RKO (cell line): ENCODE results near the gene EPHA3.
A peak's percentile ranks its signal among the peaks of the same experiment; 100 is the strongest.

Source experiments
- DNase-seq: peaks from one replicate; pipeline ENCODE4 v3.0.0-alpha.2; 2016; ENCODE audit warnings: low spot score

The EPHA3 gene

DNA sequence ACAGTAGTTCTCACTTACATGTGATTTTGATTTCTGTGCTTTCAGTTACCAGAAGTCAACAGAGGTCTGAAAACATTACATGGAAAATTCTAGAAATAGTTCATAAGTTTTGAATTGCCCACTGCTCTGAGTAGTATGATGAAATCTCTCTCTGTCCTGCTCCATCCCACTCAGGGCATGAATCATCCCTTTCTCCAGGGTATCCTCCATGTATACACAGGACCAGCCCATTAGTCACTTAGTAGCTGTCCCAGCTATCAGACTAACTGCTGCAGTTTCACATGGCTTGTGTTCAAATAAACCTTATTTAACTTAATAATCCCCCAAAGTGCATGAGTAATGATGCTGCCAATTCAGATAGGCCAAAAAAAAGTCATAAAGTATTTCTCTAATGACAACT is 38.6 kb downstream of the EPHA3 start:
- peak; percentile 80 for DNase-seq

DNA sequence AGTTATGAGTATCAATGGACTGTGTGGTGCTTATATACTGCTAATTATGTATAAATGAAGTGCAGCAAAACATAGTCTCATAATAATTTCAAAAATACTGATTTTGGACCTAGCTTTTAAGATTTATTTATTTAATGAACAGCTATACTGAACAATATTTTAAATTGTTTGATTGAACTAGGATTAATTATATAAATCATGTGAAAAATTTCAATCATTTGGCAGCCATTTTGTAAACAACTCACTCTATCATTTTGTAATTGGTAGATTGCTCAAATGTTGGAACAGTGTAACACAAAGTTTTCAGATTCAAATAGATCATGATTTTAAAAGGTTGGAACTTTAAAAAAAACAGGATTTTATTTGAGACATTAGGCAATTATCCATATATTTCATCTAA is 47.0 kb downstream of the EPHA3 start:
- no peak for DNase-seq

DNA sequence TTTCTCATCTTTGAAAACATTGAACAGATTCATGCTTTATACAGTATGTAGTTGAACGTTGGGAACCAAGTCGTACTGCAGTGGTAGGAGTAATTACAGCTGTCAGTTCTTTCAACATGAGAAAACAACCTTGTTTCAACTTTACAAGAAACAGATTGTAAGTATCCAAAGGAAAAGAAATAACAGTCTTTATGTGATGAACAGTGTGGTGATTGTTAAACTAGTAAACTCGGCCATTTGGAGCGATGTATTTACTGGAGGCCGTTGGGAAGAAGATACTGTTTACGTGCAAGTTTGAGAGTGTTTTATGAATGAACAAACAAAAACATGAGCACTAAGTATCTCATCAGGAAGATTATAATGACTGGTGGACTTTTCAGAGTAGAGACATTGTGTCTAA is 48.4 kb downstream of the EPHA3 start:
- no peak for DNase-seq

DNA sequence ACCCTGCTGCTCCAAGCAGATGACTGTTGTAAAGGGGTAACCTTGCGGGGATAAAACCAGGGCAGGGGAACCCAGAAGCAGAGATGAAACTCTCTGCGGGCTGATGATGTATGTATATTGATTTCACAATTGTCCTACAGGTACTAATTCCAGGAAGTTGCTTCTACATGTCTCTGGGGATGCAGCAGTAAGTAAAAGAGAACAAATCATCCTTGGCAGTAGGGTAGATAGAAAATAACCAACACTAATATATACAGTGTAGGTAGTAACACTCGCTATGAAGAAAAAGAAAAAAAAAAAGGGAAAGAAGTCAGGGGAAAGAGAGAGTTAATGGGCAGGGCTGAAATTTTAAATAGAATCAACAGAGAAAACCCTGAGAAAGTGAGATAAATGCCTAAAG is 50.2 kb downstream of the EPHA3 start:
- DNase-seq, result no peak

DNA sequence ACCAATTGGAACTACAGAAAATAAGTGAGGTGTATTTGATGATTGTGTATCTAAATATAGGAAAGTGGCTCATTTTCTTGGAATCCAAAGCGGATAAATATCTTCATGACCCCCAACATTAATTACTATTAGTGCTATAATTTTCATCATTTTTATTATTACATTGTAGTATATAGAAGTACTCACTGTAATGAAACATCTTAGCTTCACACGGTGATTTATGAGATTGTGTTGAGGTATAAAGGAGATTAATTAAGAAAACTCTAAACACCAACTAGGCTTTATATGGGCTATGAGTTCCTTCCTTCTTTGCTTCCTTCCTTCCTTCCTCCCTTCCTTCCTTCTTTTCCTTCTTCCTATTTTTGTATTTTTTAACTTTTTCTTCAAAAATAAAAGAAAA is 52.2 kb downstream of the EPHA3 start:
- no peak for DNase-seq

DNA sequence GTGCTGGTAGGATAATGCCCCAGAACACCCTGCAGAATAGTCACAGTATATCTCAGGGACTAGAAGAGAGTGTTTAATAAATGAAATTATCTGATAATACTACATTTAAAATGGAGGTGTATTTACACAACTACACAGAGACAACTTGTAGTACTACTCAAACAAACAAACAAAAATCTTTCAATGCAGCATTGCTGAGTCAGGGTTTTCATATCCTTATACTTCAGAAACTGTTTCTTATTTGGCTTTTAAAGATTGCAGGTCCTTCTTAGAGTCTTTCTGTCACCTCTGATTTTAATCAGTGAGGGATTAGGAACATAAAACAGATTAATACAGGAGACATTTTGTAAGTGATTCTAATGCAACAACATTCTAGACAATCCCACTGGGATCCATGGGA is 57.4 kb downstream of the EPHA3 start:
- no peak for DNase-seq

DNA sequence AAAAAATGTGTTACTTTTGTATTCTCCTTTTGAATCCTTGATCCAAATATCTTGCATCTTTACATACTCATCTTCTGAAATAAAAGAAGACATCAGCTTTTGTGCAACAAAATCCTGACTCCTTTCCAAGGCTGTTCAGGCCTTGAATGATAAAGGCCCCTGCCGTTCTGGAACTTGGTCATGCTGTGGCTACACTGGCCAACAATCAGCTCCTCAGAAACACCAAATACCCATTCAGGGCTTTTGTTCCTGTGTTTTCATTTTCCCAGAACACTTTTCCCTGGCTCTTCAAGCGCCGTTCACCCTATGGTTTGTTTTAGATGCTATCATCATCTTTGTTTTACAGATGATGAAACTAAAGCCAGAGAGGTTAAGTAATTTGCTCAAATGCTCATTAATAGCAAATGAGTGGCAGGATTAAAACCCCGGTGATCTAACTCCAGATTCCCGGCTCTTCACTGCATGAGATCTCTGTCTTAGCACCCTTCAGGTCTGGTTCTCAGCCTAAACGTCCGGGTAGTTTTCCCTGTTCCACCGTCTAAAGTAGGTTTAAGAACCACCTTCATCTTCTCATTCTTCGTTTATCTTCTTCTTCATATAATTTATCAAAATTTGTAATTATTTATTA is 58.3 kb downstream of the EPHA3 start:
- no peak for DNase-seq

DNA sequence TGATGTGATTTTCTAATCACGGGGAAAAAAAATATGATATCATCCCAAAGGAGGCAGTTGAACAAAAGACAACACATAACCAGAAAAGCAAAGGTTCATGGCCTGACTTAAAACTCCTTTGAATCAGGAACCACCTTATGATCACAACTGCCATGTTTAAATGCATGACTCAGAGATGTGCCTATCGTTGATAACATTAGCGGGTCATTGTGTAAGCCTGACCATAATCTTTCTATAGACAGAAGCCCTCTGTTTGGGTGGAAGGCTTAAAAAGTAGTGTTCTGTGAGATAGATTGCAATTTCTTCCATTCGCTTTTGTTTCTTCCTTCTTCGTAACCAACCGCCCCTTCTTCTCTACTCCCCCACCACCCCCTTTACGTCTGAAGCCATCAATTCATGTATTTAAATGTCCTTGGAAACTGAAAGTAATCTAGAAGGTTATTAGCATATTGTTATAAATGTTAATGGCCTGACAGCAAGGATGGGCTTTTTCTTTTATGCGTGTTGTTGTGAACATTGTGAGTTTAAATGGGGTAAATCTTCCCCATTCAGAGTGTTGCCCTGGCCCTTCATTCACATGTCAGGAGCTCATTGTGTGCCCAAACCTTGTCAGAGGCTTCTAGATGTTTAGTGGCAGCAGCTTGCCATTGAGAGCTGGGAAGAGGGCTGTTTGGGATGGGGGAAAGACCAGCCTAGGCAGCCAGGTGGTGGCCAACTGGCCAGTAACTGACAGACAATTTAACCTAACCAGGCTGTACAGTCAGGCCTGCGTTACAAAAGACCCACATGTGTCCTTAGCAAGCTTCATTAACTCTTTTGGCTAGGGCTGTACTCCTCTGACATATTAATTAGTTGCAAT is 64.5 kb downstream of the EPHA3 start:
- DNase-seq, result no peak

DNA sequence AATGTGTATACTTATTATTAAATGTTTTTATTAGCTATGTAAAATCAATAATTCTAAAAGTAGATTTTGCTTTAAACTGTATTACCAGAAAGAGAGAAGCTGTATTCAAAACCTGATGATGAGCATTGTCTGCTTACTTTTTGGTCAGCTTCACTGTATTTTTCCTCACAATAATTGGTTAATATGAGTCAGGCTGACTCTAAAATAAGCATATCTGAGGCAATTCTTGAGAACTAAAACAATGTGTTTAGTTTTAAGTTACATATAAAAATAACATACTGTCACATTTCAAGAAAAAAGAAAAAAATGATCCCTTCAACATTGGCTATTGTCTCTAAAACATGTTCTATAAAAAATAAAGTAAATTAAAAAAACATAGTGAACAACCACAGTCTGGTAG is 66.1 kb downstream of the EPHA3 start:
- DNase-seq, result no peak

DNA sequence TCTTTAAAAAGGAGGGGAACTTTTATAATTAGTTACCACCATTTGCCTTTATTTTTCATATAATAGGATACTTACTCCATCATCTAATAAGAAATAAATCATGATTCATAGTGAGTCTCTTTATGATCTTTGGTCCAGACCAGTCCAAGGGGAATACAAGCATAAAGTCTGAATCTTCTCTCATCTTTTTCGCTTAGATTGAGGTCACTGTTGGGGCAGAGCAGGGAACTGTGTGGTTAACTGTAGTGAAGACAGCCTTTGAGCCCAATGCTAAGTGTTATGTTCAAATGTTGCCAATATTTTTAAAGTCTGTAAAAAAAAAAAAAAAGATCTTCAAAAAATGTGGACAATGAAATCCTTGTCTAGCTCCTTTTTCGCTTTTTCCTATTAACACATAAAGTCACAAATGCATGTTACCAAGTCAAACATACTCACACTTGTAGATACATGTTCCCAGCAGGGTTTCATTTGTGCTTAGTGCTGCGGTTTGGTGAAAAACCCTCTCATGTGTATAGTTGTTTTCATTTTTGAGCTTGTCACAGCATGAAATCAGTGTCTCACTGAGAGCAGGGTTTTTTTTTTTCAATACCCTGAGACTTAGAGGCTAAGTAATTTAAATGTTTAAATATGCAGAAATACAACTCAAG is 72.1 kb downstream of the EPHA3 start:
- no peak for DNase-seq

DNA sequence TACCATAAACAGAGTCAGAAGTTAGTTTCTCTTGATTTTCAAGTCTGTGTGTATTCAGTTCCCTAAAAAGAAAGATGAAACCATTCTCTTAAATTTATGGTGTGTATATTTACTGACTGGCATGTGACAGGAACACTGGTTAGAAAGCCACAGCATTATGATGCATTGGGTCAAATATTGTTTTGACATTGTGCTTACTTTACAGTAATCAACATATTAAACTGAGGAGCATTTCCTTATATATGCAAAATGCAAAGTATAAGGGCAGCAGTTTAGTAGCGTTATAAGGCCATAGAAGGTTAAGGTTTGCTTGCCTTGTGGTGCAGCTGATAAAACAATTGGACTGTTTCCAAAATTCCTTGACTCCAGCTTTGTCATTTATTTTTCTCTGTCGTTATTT is 72.9 kb downstream of the EPHA3 start:
- DNase-seq, result no peak

DNA sequence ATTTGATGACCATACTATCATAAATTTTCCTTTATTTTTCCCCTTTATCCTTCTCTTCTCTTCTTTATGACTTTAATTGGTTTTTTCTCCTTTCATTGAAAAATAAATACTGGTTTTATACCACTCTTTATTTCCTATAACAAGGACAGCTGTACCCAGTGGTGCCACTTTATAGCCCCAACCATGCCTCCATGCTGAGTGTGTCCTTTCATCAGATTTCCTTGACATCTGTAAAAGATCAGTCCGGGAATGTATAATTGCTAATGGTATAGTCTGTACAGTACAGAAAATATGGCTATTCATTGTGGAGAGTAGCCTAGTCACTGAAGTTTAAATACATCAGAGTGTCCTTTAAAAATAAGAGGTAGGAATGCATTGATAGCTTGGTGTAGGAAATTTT is 74.6 kb downstream of the EPHA3 start:
- DNase-seq, result no peak

DNA sequence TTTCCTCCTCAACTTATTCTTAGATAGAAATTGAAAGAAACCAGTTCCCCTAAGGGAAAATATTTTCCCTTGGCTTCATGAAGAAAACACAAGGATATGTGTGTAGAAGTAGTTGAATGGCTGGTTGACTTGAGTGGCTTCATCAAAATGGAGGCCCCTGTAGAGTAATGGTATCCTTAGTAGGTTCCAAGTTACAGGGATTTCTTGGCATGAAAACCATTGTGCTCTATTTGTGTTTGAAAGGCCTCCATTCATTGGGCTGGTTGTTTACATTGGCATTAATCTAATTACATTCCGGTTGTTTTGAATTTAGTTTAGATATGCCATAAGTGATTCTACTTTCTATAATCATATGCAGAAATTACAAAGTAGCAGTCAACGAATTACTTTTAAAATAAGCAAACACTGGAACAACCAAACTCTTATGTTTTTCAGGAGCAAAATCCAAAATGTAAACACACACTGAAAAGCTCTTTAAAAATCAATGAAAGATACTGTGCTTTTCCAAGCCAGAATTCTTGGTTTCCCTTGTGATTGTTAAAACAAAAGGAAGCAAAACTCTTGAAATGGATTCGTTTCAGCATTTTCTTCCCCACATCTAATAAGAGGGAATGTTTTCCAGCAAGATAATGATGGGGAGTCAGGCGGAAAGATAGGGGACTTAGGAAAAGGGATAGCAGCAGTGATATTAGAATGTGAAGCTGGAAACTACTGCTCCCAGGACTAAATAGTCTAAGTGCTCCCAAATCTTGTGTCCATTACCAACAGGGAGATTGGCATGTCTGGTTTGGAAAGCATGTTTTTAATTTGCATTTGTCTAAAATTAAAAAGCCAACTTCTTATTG is 77.0 kb downstream of the EPHA3 start:
- DNase-seq, result no peak

DNA sequence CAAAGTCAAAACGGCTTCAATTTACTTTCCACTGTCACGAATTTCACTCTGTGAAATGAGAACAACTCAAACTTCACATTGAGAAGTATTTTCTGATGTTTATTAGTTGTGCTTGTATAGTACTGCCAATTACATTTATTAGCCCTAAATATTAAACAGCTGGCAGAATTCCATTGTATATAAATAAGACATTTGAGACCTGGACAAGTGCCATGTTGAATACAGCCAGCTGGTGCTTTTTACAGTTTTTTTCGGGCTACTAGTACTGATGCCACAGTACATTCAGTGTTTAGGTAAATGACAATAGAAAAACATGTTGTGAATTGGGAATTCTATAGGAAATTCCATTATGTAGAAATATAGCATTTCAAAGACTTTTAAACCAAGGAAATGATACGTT is 79.0 kb downstream of the EPHA3 start:
- DNase-seq, result no peak

DNA sequence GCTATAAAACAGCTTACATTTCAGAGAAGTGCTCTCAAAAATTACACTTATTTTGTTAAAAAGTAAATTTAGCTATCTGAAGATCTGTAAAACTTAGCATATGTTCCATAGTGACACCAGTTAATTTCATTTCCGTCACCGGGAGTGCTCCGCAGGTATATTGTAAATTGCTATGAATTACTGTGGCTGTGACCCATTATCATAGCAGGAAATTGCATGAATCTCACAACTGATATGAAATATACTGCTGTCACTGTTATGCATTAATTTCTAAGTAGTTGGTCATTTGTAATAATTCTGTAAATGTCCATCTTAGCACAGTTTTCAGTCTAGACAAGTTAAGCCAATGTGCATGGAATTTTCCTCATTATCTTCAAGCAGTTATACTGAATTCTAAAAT is 91.2 kb downstream of the EPHA3 start:
- no peak for DNase-seq

DNA sequence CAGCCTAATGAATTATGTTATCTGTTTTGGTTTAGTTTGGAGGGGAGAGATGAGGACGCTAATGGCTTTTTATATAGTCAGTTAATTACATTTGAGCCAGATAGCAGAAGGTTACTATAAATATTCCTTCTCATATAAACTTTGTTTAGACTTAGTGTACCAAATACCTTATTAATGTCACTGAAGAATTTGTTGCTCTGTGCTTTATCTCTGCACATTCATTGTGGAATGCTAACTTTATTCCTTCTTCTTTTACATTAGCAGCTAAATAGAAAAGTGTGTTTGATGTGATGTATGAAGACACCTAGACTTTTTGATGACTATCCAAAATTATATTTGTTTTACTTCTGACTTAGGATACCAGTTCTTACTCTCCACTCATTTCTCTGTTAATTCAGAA is 105.2 kb downstream of the EPHA3 start:
- no peak for DNase-seq

DNA sequence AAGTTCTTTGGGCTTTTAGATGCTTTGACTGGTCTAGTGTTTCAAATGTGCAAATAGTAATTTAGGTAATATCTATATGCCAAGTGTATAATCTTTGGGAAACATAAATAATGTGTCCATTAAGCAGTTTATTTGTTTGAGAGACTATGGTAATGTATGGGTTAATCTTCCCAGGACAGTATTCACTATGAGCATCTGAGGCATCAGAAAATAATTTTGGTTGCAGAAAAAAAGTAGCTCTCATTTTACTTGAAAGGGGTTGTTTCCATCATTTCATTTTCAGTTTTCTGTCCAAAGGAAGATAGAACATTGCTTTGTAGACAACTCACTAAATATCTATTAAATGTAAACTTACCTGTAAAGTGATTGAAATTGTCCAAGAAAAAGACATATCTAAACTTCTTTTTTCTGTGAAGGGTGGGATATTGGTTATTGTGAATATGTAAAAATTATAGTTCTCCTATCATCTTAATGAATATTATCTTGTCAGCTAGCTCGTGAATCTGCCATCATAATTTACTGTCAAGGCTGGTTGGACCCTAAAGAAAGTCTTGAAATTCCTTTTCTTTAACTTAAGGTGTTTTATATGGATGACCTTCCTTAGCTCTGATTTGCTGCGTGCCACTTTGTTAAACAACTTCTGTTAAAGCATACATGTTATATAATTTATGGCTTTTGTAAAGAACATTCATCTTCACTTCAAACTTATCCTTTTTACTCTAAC is 108.8 kb downstream of the EPHA3 start:
- DNase-seq, result no peak

DNA sequence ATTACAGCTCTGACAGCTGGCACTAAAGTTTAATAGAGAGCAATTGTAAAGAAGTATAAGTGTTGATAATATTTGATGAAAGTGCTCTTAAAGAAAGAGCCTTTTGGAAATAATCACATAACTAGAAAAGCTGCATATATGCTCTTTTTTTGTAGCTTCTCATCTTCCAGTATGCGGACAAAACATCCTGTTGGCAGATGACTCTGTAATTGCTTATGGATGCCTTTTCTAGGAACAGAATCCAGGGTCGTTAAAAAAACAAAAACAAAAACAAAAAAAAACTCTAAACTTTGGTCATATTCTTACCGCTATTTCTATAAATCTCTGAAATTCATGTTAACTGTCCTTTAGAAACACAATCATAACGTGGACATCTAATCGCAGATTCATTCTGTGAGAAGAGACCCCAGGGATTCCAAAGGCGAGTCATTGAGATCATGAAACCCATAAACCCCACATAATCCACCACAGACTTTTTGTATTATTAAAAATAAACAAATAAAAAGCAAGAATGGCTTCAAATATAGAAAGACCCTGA is 109.8 kb downstream of the EPHA3 start:
- no peak for DNase-seq

DNA sequence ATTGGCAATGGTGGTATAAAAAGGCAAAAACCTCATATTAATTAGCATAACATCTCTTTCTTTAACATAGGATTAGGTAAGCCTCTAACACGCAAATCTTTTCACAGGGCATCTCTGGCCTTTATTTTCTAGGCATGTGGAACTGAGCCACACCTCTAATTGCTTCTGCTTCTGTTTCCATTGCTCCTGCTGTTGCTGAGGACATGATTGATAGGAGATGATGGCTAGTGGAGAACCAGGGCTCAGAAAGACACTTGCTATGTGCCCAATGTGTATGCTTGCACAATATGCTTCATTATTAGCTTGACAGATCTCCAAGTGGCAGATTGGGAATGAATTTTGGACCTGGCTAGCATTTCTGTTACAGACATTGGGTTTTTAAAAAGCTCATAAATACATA is 114.5 kb downstream of the EPHA3 start:
- no peak for DNase-seq

DNA sequence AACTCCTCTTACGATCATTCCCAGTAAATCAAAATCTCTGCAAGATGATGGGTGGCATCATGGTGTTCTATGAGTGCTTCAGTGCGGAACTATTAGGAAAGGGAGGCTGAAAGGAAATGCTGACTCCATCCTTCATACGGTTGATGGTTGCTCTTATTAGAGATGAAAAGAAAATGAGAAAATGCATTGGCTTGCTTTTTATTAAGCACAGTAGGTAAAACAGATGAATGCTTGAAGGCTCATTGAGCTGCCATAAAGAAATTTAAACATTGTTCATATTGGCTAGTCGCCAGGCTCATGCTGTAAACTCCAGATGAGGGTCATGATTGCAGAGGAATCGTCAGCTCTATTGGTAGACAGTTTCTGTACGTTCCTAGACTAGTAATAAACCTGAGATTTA is 115.8 kb downstream of the EPHA3 start:
- DNase-seq, result no peak

DNA sequence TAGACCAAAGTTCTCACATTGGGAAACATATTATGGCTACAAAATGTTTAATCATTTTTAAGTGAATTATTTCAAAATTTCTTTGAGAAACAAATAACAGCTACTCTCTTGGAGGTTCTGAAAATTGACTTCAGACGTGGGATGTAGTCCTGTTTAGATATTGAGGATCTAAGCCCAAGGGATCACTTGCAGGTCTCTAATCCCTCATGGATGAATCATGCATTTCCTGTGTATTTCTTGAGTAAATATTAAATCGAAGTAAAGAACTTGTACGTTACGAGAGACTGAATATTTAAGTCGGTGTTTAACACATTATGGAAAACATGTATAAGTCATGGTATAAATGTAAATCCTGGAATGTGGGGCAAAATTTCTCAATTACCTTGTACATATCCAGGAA is 119.8 kb downstream of the EPHA3 start:
- no peak for DNase-seq

DNA sequence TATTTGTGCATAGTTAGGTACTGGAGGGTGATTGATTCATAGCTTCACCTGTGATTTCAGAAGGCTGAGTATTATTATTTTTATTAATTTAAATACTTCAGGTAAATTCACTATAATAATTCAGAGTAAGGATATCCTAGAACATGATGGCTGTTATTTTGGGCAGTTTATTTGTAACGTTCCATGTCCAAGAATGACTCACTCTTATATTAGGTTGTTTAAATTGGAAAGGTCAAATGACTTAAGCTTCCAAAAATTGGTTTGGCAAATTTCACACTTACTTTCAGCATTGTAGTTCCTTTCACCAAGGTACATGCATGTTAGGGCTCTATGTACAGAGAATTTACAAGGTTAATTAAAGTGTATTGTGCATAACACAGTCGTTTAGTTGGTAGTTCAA is 120.2 kb downstream of the EPHA3 start:
- DNase-seq, result no peak
